Lower lobe of right lung (tissue), 2 donors: ENCODE data around the gene C9orf50. TPM values are rescaled to one million over a fixed set of nuclear protein-coding genes. Genes with fewer than 3 reads are reported as not detected.

ENCODE experiments used
- ATAC-seq, 2 donors: fragments of 200-7000 bp; cut with Tn5 transposase; one replicate each; pipeline ENCODE4 v1.9.1; 2020 to 2022; ENCODE audit warnings: mild to moderate bottlenecking in 2 of 2, moderate library complexity in 2 of 2
- DNase-seq: peaks from one replicate; pipeline ENCODE4 v3.0.0-alpha.2; 2020
- H3K27ac ChIP-seq: fragments of 200-600 bp; one replicate; pipeline ENCODE4 v1.8.0; 2022
- H3K27me3 ChIP-seq: fragments of 200-600 bp; one replicate; pipeline ENCODE4 v1.8.0; 2022; ENCODE audit warnings: low read depth
- H3K36me3 ChIP-seq: fragments of 200-600 bp; one replicate; pipeline ENCODE4 v1.8.0; 2022; ENCODE audit warnings: mild to moderate bottlenecking
- H3K4me1 ChIP-seq: fragments of 200-600 bp; one replicate; pipeline ENCODE4 v1.8.0; 2022
- H3K4me3 ChIP-seq: fragments of 200-600 bp; one replicate; pipeline ENCODE4 v1.8.0; 2022; ENCODE audit warnings: mild to moderate bottlenecking
- H3K9me3 ChIP-seq: fragments of 200-600 bp; one replicate; pipeline ENCODE4 v1.8.0; 2022
- CTCF ChIP-seq: fragments of 200-600 bp; IDR thresholded peaks from one replicate; pipeline ENCODE4 v1.8.0; 2022; ENCODE audit warnings: antibody characterized with exemption, mild to moderate bottlenecking
- intact Hi-C: fragments of 100-400 bp; cut with DNase I; formaldehyde crosslinking; loops from one replicate; pipeline ENCODE4 v1.11.0; 2022
- total RNA-seq: library from RNA; stranded (reverse); fragmentation: NEBNext Ultra II Directional; extraction: Animal tissue kit (Norgen Biotek cat#: 25700); gene quantifications from one replicate; pipeline ENCODE4 v1.2.1, GENCODE V29; 2021
- donor health status: DM: no; HTN: yes; CAD: no; lungs with severe emphysema.

The C9orf50 gene
- total RNA-seq, 1 donor from 2014 or later, result not detected

- H3K27me3 ChIP-seq, result no peaks in the 10 kb centered on the region
- TF ChIP-seq CTCF, result no peak
- H3K36me3 ChIP-seq, result no peaks in the 10 kb centered on the region
- no peaks in the 10 kb centered on the region for H3K9me3 ChIP-seq
- peak overlapping the region; percentile 57 for H3K4me3 ChIP-seq
- ATAC-seq, result peak in 1 of 2 donors; percentile 1
- no peak for DNase-seq
- intact Hi-C loops, result no loop called here
- H3K4me1 ChIP-seq, result peaks cover 37% of the 10 kb centered on the region
- peak overlapping the region; percentile 87 for H3K27ac ChIP-seq
Measured at GRCh38 chr9:129598089-129598596, 22.8 kb downstream of the C9orf50 start.

GRCh38 chr9:129597355-129598088 is 23.4 kb downstream of the C9orf50 start:
- H3K9me3 ChIP-seq, result no peaks in the 10 kb centered on the region

GRCh38 chr9:129596541-129597331 is 24.2 kb downstream of the C9orf50 start:
- H3K27ac ChIP-seq, result peak overlapping the region; percentile 87
- H3K36me3 ChIP-seq, result no peaks in the 10 kb centered on the region
- no peak for TF ChIP-seq CTCF
- DNase-seq, result peak; percentile 61
- H3K4me3 ChIP-seq, result peak overlapping the region; percentile 57
- H3K4me1 ChIP-seq, result peaks cover 37% of the 10 kb centered on the region
- intact Hi-C loops, result no loop called here
- ATAC-seq, result peak; percentile 61 to 72
- H3K27me3 ChIP-seq, result no peaks in the 10 kb centered on the region
- H3K9me3 ChIP-seq, result no peaks in the 10 kb centered on the region

More at GRCh38 chr9:129597355-129598088, 23.4 kb downstream of the C9orf50 start:
- DNase-seq (peak; percentile 80), ATAC-seq (peak; percentile 81 to 86)
- peak overlapping the region; percentile 87 for H3K27ac ChIP-seq
- peaks cover 37% of the 10 kb centered on the region for H3K4me1 ChIP-seq
- no peak for TF ChIP-seq CTCF
- no peaks in the 10 kb centered on the region for H3K36me3 ChIP-seq
- peak overlapping the region; percentile 57 for H3K4me3 ChIP-seq
- H3K27me3 ChIP-seq, result no peaks in the 10 kb centered on the region
- intact Hi-C loops, result no loop called here

GRCh38 chr9:129595903-129596540 is 24.9 kb downstream of the C9orf50 start:
- DNase-seq (no peak), ATAC-seq (no peak)
- Histone ChIP-seq H3K27me3 (no peaks in the 10 kb centered on the region), H3K9me3 (no peaks in the 10 kb centered on the region), H3K27ac (peak overlapping the region; percentile 87), H3K4me1 (peaks cover 37% of the 10 kb centered on the region), H3K36me3 (no peaks in the 10 kb centered on the region), H3K4me3 (no peak overlapping the region)
- intact Hi-C loops, result no loop called here
- no peak for TF ChIP-seq CTCF

- Histone ChIP-seq H3K27ac (no peak overlapping the region), H3K4me3 (no peak overlapping the region), H3K27me3 (no peaks in the 10 kb centered on the region), H3K36me3 (no peaks in the 10 kb centered on the region), H3K4me1 (peaks cover 37% of the 10 kb centered on the region), H3K9me3 (no peaks in the 10 kb centered on the region)
- no peak for TF ChIP-seq CTCF
- no peak for DNase-seq
- no peak for ATAC-seq
- intact Hi-C loops, result no loop called here
Measured at GRCh38 chr9:129595311-129595741, 25.6 kb downstream of the C9orf50 start.
